ENCODE data around the gene MAL. TPM values are rescaled to one million over a fixed set of nuclear protein-coding genes. Genes with fewer than 3 reads are reported as not detected.

MAL gene
- total RNA-seq, 2 donors from 2014 or later = 3.1 to 8.0 TPM

DNA sequence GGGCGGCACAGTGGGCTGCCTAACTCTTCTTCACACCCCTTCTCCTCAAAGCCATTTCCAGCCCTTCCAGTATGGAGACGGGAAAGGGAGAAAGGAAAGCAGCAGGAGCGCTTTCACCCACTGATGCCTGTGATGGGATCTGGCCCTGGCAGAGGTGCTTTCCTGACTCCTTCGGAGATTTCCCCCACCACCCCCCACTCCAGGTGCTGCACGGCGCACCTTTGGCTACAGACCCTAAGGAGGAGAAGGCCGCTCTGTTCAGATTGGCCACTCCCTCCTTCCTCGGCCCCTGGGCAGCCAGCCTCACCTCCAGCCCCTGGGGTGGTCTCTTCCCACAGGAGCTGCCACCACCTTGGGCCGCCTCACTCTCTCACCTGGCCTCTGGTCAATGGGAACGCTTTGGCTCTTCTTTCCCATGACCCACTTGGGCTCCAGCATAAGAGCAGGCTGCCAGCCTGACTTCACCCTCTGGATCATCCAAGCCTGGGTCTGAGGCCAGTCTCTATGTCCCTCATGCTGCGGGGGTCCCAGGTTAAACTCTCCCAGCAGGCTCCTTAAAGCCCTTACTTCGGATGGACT lies 18.4 kb upstream of the MAL start:
- H3K36me3 ChIP-seq = no peaks in the 10 kb centered on the region
- TF ChIP-seq POLR2A (IDR thresholded peaks at IDR 0.05) = no peak
- TF ChIP-seq POLR2AphosphoS5 (IDR thresholded peaks at IDR 0.05) = no peak
- TF ChIP-seq, protein P1, sequence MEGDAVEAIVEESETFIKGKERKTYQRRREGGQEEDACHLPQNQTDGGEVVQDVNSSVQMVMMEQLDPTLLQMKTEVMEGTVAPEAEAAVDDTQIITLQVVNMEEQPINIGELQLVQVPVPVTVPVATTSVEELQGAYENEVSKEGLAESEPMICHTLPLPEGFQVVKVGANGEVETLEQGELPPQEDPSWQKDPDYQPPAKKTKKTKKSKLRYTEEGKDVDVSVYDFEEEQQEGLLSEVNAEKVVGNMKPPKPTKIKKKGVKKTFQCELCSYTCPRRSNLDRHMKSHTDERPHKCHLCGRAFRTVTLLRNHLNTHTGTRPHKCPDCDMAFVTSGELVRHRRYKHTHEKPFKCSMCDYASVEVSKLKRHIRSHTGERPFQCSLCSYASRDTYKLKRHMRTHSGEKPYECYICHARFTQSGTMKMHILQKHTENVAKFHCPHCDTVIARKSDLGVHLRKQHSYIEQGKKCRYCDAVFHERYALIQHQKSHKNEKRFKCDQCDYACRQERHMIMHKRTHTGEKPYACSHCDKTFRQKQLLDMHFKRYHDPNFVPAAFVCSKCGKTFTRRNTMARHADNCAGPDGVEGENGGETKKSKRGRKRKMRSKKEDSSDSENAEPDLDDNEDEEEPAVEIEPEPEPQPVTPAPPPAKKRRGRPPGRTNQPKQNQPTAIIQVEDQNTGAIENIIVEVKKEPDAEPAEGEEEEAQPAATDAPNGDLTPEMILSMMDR (IDR thresholded peaks at IDR 0.05) = no peak
- intact Hi-C loops (cut with DNase I) = no loop called here
- no peaks in the 10 kb centered on the region for H3K4me1 ChIP-seq (replicated peaks)
- H3K27ac ChIP-seq = no peak overlapping the region
- H3K4me3 ChIP-seq = no peak overlapping the region
- H3K27me3 ChIP-seq (replicated peaks; ENCODE audit: insufficient read depth) = no peaks in the 10 kb centered on the region
- no peaks in the 10 kb centered on the region for H3K9me3 ChIP-seq
- no peak for DNase-seq (ENCODE audit: low spot score)
- 94% methylated on average over 12 of the region's 12 CpGs for whole genome bisulfite sequencing

DNA sequence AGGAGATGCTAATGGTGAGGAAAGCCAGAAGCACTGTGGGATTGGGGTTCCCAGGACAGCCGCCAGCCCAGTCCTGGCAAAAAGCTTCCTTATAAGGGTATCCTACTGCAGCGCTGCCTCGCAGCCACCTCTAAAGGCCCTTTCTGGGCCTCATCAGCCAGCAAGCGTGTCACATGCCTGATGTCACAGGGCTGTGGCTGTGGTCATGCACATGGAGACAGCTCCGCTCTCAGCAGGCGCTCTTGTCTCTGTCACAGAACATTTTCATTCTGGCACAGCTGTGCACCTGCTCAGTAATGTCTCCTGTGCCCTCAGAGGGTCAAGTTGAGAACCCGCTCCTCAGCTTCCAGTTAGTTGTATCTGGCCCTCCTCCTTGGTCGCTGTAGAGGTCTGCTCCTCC lies 17.7 kb upstream of the MAL start:
- H3K9me3 ChIP-seq = no peaks in the 10 kb centered on the region
- no peaks in the 10 kb centered on the region for H3K36me3 ChIP-seq
- no peak overlapping the region for H3K27ac ChIP-seq
- H3K4me3 ChIP-seq = no peak overlapping the region
- intact Hi-C loops (cut with DNase I) = no loop called here
- no peak for DNase-seq (ENCODE audit: low spot score)
- no peak for TF ChIP-seq POLR2A (IDR thresholded peaks at IDR 0.05)
- TF ChIP-seq POLR2AphosphoS5 (IDR thresholded peaks at IDR 0.05) = no peak
- TF ChIP-seq, protein P1 (IDR thresholded peaks at IDR 0.05) = no peak
- H3K4me1 ChIP-seq (replicated peaks) = no peaks in the 10 kb centered on the region
- H3K27me3 ChIP-seq (replicated peaks; ENCODE audit: insufficient read depth) = no peaks in the 10 kb centered on the region
- WGBS = 81% methylated on average over 6 of the region's 8 CpGs

DNA sequence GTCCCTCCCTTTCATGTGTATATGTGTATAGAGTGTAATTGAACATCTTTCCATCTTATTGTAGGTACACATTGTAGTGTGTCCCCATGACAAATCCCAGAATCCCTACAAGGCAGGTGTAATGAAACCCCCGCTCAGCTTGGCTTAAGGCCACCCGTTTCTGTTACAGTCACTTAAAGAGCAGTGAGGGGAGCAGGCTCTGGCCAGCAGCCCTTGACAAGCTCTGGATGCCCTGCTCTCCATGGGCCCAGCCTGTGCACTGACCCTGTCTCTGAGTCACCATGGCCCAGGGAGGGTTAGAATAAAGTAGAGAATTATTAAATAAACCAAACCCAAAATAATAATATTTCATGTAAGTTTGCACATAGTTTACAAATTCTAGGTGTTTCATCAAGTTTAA lies 17.2 kb upstream of the MAL start:
- no peaks in the 10 kb centered on the region for H3K27me3 ChIP-seq (replicated peaks; ENCODE audit: insufficient read depth)
- no peak overlapping the region for H3K27ac ChIP-seq
- no peaks in the 10 kb centered on the region for H3K36me3 ChIP-seq
- H3K4me1 ChIP-seq (replicated peaks) = no peaks in the 10 kb centered on the region
- no peak for DNase-seq (ENCODE audit: low spot score)
- intact Hi-C loops (cut with DNase I) = no loop called here
- TF ChIP-seq, protein P1 (IDR thresholded peaks at IDR 0.05) = no peak
- TF ChIP-seq POLR2AphosphoS5 (IDR thresholded peaks at IDR 0.05) (no peak), POLR2A (IDR thresholded peaks at IDR 0.05) (no peak)
- H3K4me3 ChIP-seq = no peak overlapping the region
- no peaks in the 10 kb centered on the region for H3K9me3 ChIP-seq
- 74% methylated on average over 2 of the region's 2 CpGs for WGBS

DNA sequence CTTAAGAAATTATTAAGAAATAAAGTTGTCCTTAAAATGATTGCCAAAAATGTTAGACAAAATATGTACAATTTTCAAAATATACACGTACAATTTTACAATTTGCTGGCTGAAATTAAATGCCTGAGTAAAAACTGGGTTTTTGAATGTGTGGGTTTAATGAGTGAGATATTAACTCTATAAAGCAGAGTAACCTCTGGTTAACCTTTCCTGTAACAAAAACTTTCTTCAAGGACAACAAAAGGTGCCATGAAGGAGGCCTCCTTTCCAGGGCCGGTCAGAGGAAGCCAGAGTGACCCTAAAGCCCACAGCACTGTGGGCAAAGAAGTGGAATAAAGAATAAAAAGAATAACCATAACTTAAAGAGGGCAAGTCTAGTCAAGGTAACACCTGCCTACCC lies 16.5 kb upstream of the MAL start:
- TF ChIP-seq POLR2A (IDR thresholded peaks at IDR 0.05) (no peak), POLR2AphosphoS5 (IDR thresholded peaks at IDR 0.05) (no peak)
- TF ChIP-seq, protein P1 (IDR thresholded peaks at IDR 0.05) = no peak
- no peak for DNase-seq (ENCODE audit: low spot score)
- Histone ChIP-seq H3K27me3 (replicated peaks; ENCODE audit: insufficient read depth) (no peaks in the 10 kb centered on the region), H3K9me3 (no peaks in the 10 kb centered on the region), H3K27ac (no peak overlapping the region), H3K4me3 (no peak overlapping the region), H3K4me1 (replicated peaks) (no peaks in the 10 kb centered on the region), H3K36me3 (no peaks in the 10 kb centered on the region)
- intact Hi-C loops (cut with DNase I) = no loop called here
- WGBS = 48% methylated on average over 2 of the region's 2 CpGs

DNA sequence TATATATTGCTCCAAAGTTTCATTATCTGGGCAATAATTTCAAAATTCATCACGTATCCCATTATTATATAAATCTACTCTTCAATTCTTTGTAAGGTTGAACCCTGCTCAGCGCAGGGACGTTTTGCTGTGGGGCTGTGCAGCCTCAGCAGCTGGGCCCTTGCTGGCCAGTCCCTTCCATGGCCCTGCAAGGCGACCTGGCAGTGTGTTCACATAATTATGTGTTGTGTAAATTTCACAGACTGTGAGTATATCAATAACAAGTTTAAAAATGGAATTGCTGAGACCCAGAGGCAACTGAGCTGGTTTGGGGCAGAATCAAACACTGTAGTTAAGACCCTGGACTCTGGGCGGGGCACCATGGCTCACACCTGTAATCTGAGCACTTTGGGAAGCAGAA lies 16.1 kb upstream of the MAL start:
- WGBS = 80% methylated on average over 5 of the region's 5 CpGs
- no peaks in the 10 kb centered on the region for H3K9me3 ChIP-seq
- H3K4me1 ChIP-seq (replicated peaks) = no peaks in the 10 kb centered on the region
- no peak for DNase-seq (ENCODE audit: low spot score)
- H3K4me3 ChIP-seq = no peak overlapping the region
- intact Hi-C loops (cut with DNase I) = no loop called here
- H3K27me3 ChIP-seq (replicated peaks; ENCODE audit: insufficient read depth) = no peaks in the 10 kb centered on the region
- no peaks in the 10 kb centered on the region for H3K36me3 ChIP-seq
- no peak overlapping the region for H3K27ac ChIP-seq
- TF ChIP-seq POLR2A (IDR thresholded peaks at IDR 0.05) = no peak
- TF ChIP-seq, protein P1 (IDR thresholded peaks at IDR 0.05) = no peak
- no peak for TF ChIP-seq POLR2AphosphoS5 (IDR thresholded peaks at IDR 0.05)

Data from prostate gland (tissue), 2 donors.